HepG2 (cell line): ENCODE data around the gene HINT1. TPM values are rescaled to one million over a fixed set of nuclear protein-coding genes. Genes with fewer than 3 reads are reported as not detected.

ENCODE experiments used
- NFIB ChIP-seq: sonication (generic); formaldehyde crosslinking; IDR thresholded peaks from 2 replicates; pipeline ENCODE4 v1.9.0; 2021; ENCODE audit warnings: missing genetic modification reagents, mild to moderate bottlenecking, borderline replicate concordance
- TBX2 ChIP-seq: sonication (generic); formaldehyde crosslinking; IDR thresholded peaks from 2 replicates; pipeline ENCODE4 v1.5.0; 2020; ENCODE audit warnings: missing genetic modification reagents, mild to moderate bottlenecking, borderline replicate concordance
- ZBTB40 ChIP-seq, 2 experiments: fragments of 450-650 bp in 1 of 2; sonication (generic) in 1 of 2; formaldehyde crosslinking in 1 of 2; IDR thresholded peaks; 2 replicates each; pipeline versions ENCODE4 v1.6.1 to v1.8.0; 2016 to 2022; ENCODE audit warnings: antibody characterized with exemption in 1 of 2, mild to moderate bottlenecking in 1 of 2, missing genetic modification reagents in 1 of 2
- ZC3H4 ChIP-seq: sonication (generic); formaldehyde crosslinking; IDR thresholded peaks from 2 replicates; pipeline ENCODE4 v1.4.0; 2020; ENCODE audit warnings: missing genetic modification reagents, borderline replicate concordance
- ZNF225 ChIP-seq: sonication (generic); formaldehyde crosslinking; IDR thresholded peaks from 2 replicates; pipeline ENCODE4 v1.4.0; 2020; ENCODE audit warnings: mild to moderate bottlenecking, missing genetic modification reagents
- ZNF230 ChIP-seq: sonication (generic); formaldehyde crosslinking; IDR thresholded peaks from 2 replicates; pipeline ENCODE4 v1.4.0; 2020; ENCODE audit warnings: mild to moderate bottlenecking, missing genetic modification reagents
- ZNF512B ChIP-seq: sonication (generic); formaldehyde crosslinking; IDR thresholded peaks from 2 replicates; pipeline ENCODE4 v1.5.1; 2020; ENCODE audit warnings: missing genetic modification reagents, mild to moderate bottlenecking, borderline replicate concordance
- ZXDC ChIP-seq: sonication (generic); formaldehyde crosslinking; IDR thresholded peaks from 2 replicates; pipeline ENCODE4 v1.5.0; 2020; ENCODE audit warnings: mild to moderate bottlenecking, missing genetic modification reagents
- polyA plus RNA-seq, 8 experiments: library from polyadenylated mRNA; depleted of rRNA in 3 of 8; stranded (reverse) in 7 of 8; unstranded in 1 of 8; fragments of >200 nt; fragmentation: Illumina TruSeq in 4 of 8; extraction: Trizol in 4 of 8; gene quantifications; 2 replicates each; pipeline versions ENCODE4 v1.2.1 to v1.2.3, GENCODE V29; 2011 to 2016; ENCODE audit warnings: low read depth in 4 of 8, missing spikeins in 1 of 8, mixed read lengths in 1 of 8; ENCODE audit not compliant: insufficient read depth in 1 of 8
- total RNA-seq, 5 experiments: library from RNA; depleted of rRNA; stranded (reverse); fragments of >200 nt; fragmentation: Illumina TruSeq; extraction: Trizol; gene quantifications; 2 replicates each; pipeline ENCODE4 v1.2.3, GENCODE V29; 2016; ENCODE audit warnings: low read depth in 1 of 5
- TF ChIP-seq, protein P1 (sequence below): sonication (generic); formaldehyde crosslinking; IDR thresholded peaks from 2 replicates; pipeline ENCODE4 v1.4.0; 2020; ENCODE audit warnings: missing genetic modification reagents

The HINT1 gene
- total and polyA plus RNA-seq, 2 of the 13 experiments (the other 11 are each of a cell fraction or from before 2014, with no cell fraction given), result 428 to 997 TPM

DNA sequence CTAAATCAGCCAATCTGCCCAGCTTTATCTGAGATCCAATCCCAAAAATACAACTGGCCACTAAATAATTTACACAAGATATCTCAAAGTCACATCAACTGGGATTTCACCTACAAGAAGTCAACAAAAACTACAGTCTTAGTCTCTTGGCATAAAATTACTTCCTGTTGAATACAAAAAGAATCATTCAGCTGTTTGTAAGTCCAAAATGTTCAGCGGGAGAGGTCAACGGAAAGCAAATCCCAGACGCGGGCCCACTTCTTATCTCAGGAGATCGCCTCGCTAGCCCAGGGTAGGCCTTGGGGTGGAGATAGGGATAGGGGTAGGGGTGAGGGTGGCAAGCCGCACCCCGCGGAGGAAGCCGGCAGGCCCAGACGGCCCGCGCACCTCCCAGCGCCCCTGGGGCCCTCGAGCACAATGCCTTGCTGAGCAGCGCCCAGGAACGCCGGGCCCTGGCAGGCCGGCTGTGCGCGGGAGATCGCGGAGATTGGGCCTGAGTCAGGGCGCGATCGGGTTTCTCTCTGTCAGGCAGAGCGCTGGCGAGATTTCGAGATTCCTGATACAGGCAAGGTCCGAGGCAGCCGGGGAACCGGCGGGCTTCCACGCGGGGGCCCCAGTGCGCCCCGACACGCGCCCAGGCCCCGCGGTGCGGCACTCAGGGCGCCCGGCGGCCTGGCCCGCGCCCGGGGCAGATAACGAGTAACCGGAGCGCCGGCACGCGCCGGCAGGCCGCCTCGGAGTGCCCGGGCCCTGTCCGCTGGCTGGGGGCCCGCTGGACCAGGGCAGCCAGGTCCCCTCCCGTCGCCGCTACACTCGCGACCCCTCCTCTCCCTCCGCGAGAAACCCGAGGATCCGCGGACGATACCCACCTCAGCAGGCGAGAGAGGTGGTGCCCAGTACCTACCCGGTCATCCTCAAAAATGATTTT, 601 bp downstream of the HINT1 start (continued):
- TF ChIP-seq ZBTB40 (IDR thresholded peaks at IDR 0.05), result no peak
- 0 out of 2 replicates have a peak, but pooled peaks have one; percentile 68 for TF ChIP-seq ZBTB40 (CRISPR knock-in tag; IDR thresholded peaks at IDR 0.05)
- no peak for TF ChIP-seq ZC3H4 (CRISPR knock-in tag)
- no peak for TF ChIP-seq ZNF512B
- TF ChIP-seq NFIB (CRISPR knock-in tag), result no peak
- TF ChIP-seq TBX2 (CRISPR knock-in tag), result peak; percentile 73
- TF ChIP-seq, protein P1, sequence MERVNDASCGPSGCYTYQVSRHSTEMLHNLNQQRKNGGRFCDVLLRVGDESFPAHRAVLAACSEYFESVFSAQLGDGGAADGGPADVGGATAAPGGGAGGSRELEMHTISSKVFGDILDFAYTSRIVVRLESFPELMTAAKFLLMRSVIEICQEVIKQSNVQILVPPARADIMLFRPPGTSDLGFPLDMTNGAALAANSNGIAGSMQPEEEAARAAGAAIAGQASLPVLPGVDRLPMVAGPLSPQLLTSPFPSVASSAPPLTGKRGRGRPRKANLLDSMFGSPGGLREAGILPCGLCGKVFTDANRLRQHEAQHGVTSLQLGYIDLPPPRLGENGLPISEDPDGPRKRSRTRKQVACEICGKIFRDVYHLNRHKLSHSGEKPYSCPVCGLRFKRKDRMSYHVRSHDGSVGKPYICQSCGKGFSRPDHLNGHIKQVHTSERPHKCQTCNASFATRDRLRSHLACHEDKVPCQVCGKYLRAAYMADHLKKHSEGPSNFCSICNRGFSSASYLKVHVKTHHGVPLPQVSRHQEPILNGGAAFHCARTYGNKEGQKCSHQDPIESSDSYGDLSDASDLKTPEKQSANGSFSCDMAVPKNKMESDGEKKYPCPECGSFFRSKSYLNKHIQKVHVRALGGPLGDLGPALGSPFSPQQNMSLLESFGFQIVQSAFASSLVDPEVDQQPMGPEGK (CRISPR knock-in tag), result peak; percentile 41; the same call in 1 of the 2 replicates
- no peak for TF ChIP-seq ZNF225 (CRISPR knock-in tag)
- TF ChIP-seq ZNF230 (CRISPR knock-in tag), result 0 out of 2 replicates have a peak, but pooled peaks have one; percentile 60
- TF ChIP-seq ZXDC, result no peak
